ENCODE measurements around the gene TMPRSS3.
A peak's percentile ranks its signal among the peaks of the same experiment; 100 is the strongest.

TMPRSS3 gene

GRCh38 chr21:42338729-42339715 lies 56.8 kb downstream of the TMPRSS3 start:
- in situ Hi-C loops (cut with MboI; ENCODE audit: low sequenced_read_pairs, unreplicated experiment): no loop called here
- TF ChIP-seq CTCF (IDR thresholded peaks at IDR 0.05; ENCODE audit: borderline replicate concordance, control extremely low read depth, extremely low read depth, insufficient read depth, missing control alignments): no peak
- DNase-seq (ENCODE audit: low spot score): no peak

- peak; percentile 60 for TF ChIP-seq CTCF (IDR thresholded peaks at IDR 0.05; ENCODE audit: borderline replicate concordance, control extremely low read depth, extremely low read depth, insufficient read depth, missing control alignments)
- DNase-seq (ENCODE audit: low spot score): peak; percentile 72
- in situ Hi-C loops (cut with MboI; ENCODE audit: low sequenced_read_pairs, unreplicated experiment): no loop called here
These were observed 57.8 kb downstream of the TMPRSS3 start for GRCh38 chr21:42337830-42338728.

- in situ Hi-C loops (cut with MboI; ENCODE audit: low sequenced_read_pairs, unreplicated experiment): no loop called here
- no peak for DNase-seq (ENCODE audit: low spot score)
- no peak for TF ChIP-seq CTCF (IDR thresholded peaks at IDR 0.05; ENCODE audit: borderline replicate concordance, control extremely low read depth, extremely low read depth, insufficient read depth, missing control alignments)
These were observed 58.6 kb downstream of the TMPRSS3 start for GRCh38 chr21:42337276-42337675.

- in situ Hi-C loops (cut with MboI; ENCODE audit: low sequenced_read_pairs, unreplicated experiment): no loop called here
- no peak for DNase-seq (ENCODE audit: low spot score)
- no peak for TF ChIP-seq CTCF (IDR thresholded peaks at IDR 0.05; ENCODE audit: borderline replicate concordance, control extremely low read depth, extremely low read depth, insufficient read depth, missing control alignments)
These were observed 59.8 kb downstream of the TMPRSS3 start for GRCh38 chr21:42336054-42336453.

- DNase-seq (ENCODE audit: low spot score): no peak
- no peak for TF ChIP-seq CTCF (IDR thresholded peaks at IDR 0.05; ENCODE audit: borderline replicate concordance, control extremely low read depth, extremely low read depth, insufficient read depth, missing control alignments)
- in situ Hi-C loops (cut with MboI; ENCODE audit: low sequenced_read_pairs, unreplicated experiment): no loop called here
These were observed 63.1 kb downstream of the TMPRSS3 start for GRCh38 chr21:42332557-42333317.

- DNase-seq (ENCODE audit: low spot score): no peak
- in situ Hi-C loops (cut with MboI; ENCODE audit: low sequenced_read_pairs, unreplicated experiment): no loop called here
These were observed 64.2 kb downstream of the TMPRSS3 start for GRCh38 chr21:42331660-42332059.

More at GRCh38 chr21:42331660-42332059, 64.2 kb downstream of the TMPRSS3 start:
- no peak for TF ChIP-seq CTCF (IDR thresholded peaks at IDR 0.05; ENCODE audit: borderline replicate concordance, control extremely low read depth, extremely low read depth, insufficient read depth, missing control alignments)
